Colonic mucosa (tissue), 4 donors: ENCODE measurements around the gene ST3GAL5. TPM values are rescaled to one million over a fixed set of nuclear protein-coding genes. Genes with fewer than 3 reads are reported as not detected.
A peak's percentile ranks its signal among the peaks of the same experiment; 100 is the strongest.

ENCODE experiments used
- DNase-seq: peaks from one replicate; pipeline ENCODE4 v3.0.0-alpha.2; 2020
- H3K27ac ChIP-seq: fragments of 200-600 bp; one replicate; pipeline ENCODE4 v1.8.0; 2021
- H3K27me3 ChIP-seq: fragments of 200-600 bp; one replicate; pipeline ENCODE4 v1.8.0; 2021
- H3K36me3 ChIP-seq: fragments of 200-600 bp; one replicate; pipeline ENCODE4 v1.8.0; 2021
- H3K4me1 ChIP-seq: fragments of 200-600 bp; one replicate; pipeline ENCODE4 v1.8.0; 2021; ENCODE audit warnings: mild to moderate bottlenecking
- H3K4me3 ChIP-seq: fragments of 200-600 bp; one replicate; pipeline ENCODE4 v1.8.0; 2021
- H3K9ac ChIP-seq, 2 donors: one replicate each; pipeline ENCODE4 v1.7.0; 2013; ENCODE audit warnings: control low read depth in 2 of 2, low read depth in 2 of 2, low read length in 2 of 2
- H3K9me3 ChIP-seq: fragments of 200-600 bp; one replicate; pipeline ENCODE4 v1.8.0; 2021
- CTCF ChIP-seq: fragments of 200-600 bp; IDR thresholded peaks from one replicate; pipeline ENCODE4 v1.8.0; 2022; ENCODE audit warnings: antibody characterized with exemption, mild to moderate bottlenecking
- intact Hi-C: fragments of 100-400 bp; cut with DNase I; formaldehyde crosslinking; loops from one replicate; pipeline ENCODE4 v1.14.1; 2022
- total RNA-seq, 2 donors: library from RNA; stranded (reverse); fragmentation: NEBNext Ultra II Directional in 1 of 2; extraction: Animal tissue kit (Norgen Biotek cat#: 25700) in 1 of 2; gene quantifications; one replicate each; pipeline ENCODE4 v1.2.1, GENCODE V29; 2021
- donor health status: healthy.
- donor health status: DM: no; HTN: no; CAD: no.
- donor health status: DM: no; HTN: no; CAD: no.

The ST3GAL5 gene
- total RNA-seq, 2 donors from 2014 or later, result 2.6 to 3.5 TPM

GRCh38 chr2:85799215-85799956 is 89.4 kb downstream of the ST3GAL5 start:
- Histone ChIP-seq H3K4me1 (no peaks in the 10 kb centered on the region), H3K9ac (no peak overlapping the region), H3K27me3 (no peaks in the 10 kb centered on the region), H3K36me3 (no peaks in the 10 kb centered on the region), H3K4me3 (no peak overlapping the region), H3K9me3 (no peaks in the 10 kb centered on the region), H3K27ac (no peak overlapping the region)
- no peak for TF ChIP-seq CTCF
- DNase-seq, result no peak
- intact Hi-C loops, result no loop called here

GRCh38 chr2:85797921-85798320 is 90.9 kb downstream of the ST3GAL5 start:
- DNase-seq, result no peak
- TF ChIP-seq CTCF, result peak; percentile 28
- H3K27ac ChIP-seq, result no peak overlapping the region
- no peaks in the 10 kb centered on the region for H3K27me3 ChIP-seq
- no peaks in the 10 kb centered on the region for H3K9me3 ChIP-seq
- intact Hi-C loops, result no loop called here
- no peaks in the 10 kb centered on the region for H3K4me1 ChIP-seq
- H3K9ac ChIP-seq, result no peak overlapping the region
- no peak overlapping the region for H3K4me3 ChIP-seq
- H3K36me3 ChIP-seq, result no peaks in the 10 kb centered on the region

GRCh38 chr2:85797263-85797660 is 91.5 kb downstream of the ST3GAL5 start:
- no peak overlapping the region for H3K4me3 ChIP-seq
- TF ChIP-seq CTCF, result no peak
- H3K27me3 ChIP-seq, result no peaks in the 10 kb centered on the region
- no peaks in the 10 kb centered on the region for H3K9me3 ChIP-seq
- DNase-seq, result no peak
- no peaks in the 10 kb centered on the region for H3K36me3 ChIP-seq
- no peak overlapping the region for H3K9ac ChIP-seq
- H3K27ac ChIP-seq, result no peak overlapping the region
- intact Hi-C loops, result no loop called here
- no peaks in the 10 kb centered on the region for H3K4me1 ChIP-seq

GRCh38 chr2:85796341-85797262 is 92.2 kb downstream of the ST3GAL5 start:
- intact Hi-C loops, result no loop called here
- no peak overlapping the region for H3K27ac ChIP-seq

GRCh38 chr2:85796046-85796340 is 92.8 kb downstream of the ST3GAL5 start:
- H3K4me1 ChIP-seq, result no peaks in the 10 kb centered on the region
- no peak for TF ChIP-seq CTCF
- H3K4me3 ChIP-seq, result no peak overlapping the region
- H3K9me3 ChIP-seq, result no peaks in the 10 kb centered on the region
- intact Hi-C loops, result no loop called here
- H3K9ac ChIP-seq, result no peak overlapping the region
- no peak overlapping the region for H3K27ac ChIP-seq
- no peak for DNase-seq
- no peaks in the 10 kb centered on the region for H3K27me3 ChIP-seq
- H3K36me3 ChIP-seq, result no peaks in the 10 kb centered on the region

More at GRCh38 chr2:85796341-85797262, 92.2 kb downstream of the ST3GAL5 start:
- Histone ChIP-seq H3K4me1 (no peaks in the 10 kb centered on the region), H3K9me3 (no peaks in the 10 kb centered on the region), H3K36me3 (no peaks in the 10 kb centered on the region), H3K9ac (no peak overlapping the region), H3K27me3 (no peaks in the 10 kb centered on the region), H3K4me3 (no peak overlapping the region)
- no peak for TF ChIP-seq CTCF
- no peak for DNase-seq
